SK-N-SH (cell line): ENCODE data around the gene NODAL. TPM values are rescaled to one million over a fixed set of nuclear protein-coding genes. Genes with fewer than 3 reads are reported as not detected.

Source experiments
- CTCF ChIA-PET: fragments of 300-600, 350-600 bp; formaldehyde crosslinking; extraction: SDS; loops from one replicate; lab custom pipeline; 2021; lab: Yijun Ruan, JAX
- POLR2A ChIA-PET: fragments of 350-600 bp; sonication (Branson Sonifier 250); formaldehyde crosslinking; extraction: SDS; loops from one replicate; lab custom pipeline; 2020; ENCODE audit warnings: antibody characterized with exemption, inconsistent platforms; lab: Yijun Ruan, JAX
- DNase-seq: peaks from one replicate; pipeline ENCODE4 v3.0.0; 2012
- H2AFZ ChIP-seq: fragments of 200-600 bp; sonication (generic); 2 replicates; pipeline ENCODE4 v1.8.1; 2016; ENCODE audit warnings: antibody characterized with exemption, mild to moderate bottlenecking, low read depth
- H3F3A ChIP-seq: fragments of 200-600 bp; sonication (generic); replicated peaks from 2 replicates; pipeline ENCODE3; 2016; ENCODE audit warnings: antibody characterized with exemption, mild to moderate bottlenecking; ENCODE audit not compliant: insufficient read depth
- H3K27ac ChIP-seq, 2 experiments: fragments of 200-500 bp in 1 of 2; fragments of 200-600 bp in 1 of 2; sonication (Bioruptor generic) in 1 of 2; sonication (generic), shearing (Covaris generic) in 1 of 2; 2 replicates each; pipeline versions ENCODE4 v1.5.1 to v1.6.1; 2014 to 2016; ENCODE audit warnings: low read depth in 2 of 2, inconsistent platforms in 1 of 2, low read length in 1 of 2, mild to moderate bottlenecking in 1 of 2, mixed read lengths in 1 of 2
- H3K27me3 ChIP-seq: fragments of 200-600 bp; sonication (generic), shearing (Covaris generic); 2 replicates; pipeline ENCODE4 v1.6.1; 2016; ENCODE audit warnings: mixed run types; ENCODE audit not compliant: insufficient read depth
- H3K36me3 ChIP-seq, 2 experiments: fragments of 200-500 bp in 1 of 2; fragments of 200-600 bp in 1 of 2; sonication (Bioruptor generic) in 1 of 2; sonication (generic) in 1 of 2; replicated peaks in 1 of 2; 2 replicates each; pipeline versions ENCODE3 to v1.5.1; 2014 to 2016; ENCODE audit warnings: low read length in 1 of 2, mild to moderate bottlenecking in 1 of 2; ENCODE audit not compliant: insufficient read depth in 2 of 2, control insufficient read depth in 1 of 2
- H3K4me1 ChIP-seq, 2 experiments: fragments of 200-500 bp in 1 of 2; fragments of 200-600 bp in 1 of 2; sonication (Bioruptor generic) in 1 of 2; sonication (generic), shearing (Covaris generic) in 1 of 2; 2 replicates each; pipeline versions ENCODE4 v1.5.1 to v1.6.1; 2014 to 2016; ENCODE audit warnings: low read depth in 1 of 2, low read length in 1 of 2, mixed run types in 1 of 2; ENCODE audit not compliant: insufficient read depth in 2 of 2, control insufficient read depth in 1 of 2
- H3K4me2 ChIP-seq: fragments of 200-600 bp; sonication (generic), shearing (Covaris generic); 2 replicates; pipeline ENCODE4 v1.6.1; 2017; ENCODE audit warnings: mixed run types
- H3K4me3 ChIP-seq, 2 experiments: fragments of 200-500 bp in 1 of 2; fragments of 200-600 bp in 1 of 2; sonication (Bioruptor generic) in 1 of 2; sonication (generic), shearing (Covaris generic) in 1 of 2; 2 replicates each; pipeline versions ENCODE4 v1.5.1 to v1.8.1; 2014 to 2016; ENCODE audit warnings: low read depth in 2 of 2, inconsistent platforms in 1 of 2, low read length in 1 of 2, mild to moderate bottlenecking in 1 of 2, mixed read lengths in 1 of 2, moderate library complexity in 1 of 2
- H3K79me2 ChIP-seq: fragments of 200-600 bp; sonication (generic); 2 replicates; pipeline ENCODE4 v1.8.1; 2017; ENCODE audit warnings: mild to moderate bottlenecking; ENCODE audit not compliant: insufficient read depth
- H3K9ac ChIP-seq: fragments of 200-600 bp; sonication (generic); 2 replicates; pipeline ENCODE4 v1.6.1; 2017; ENCODE audit warnings: mixed run types
- H3K9me2 ChIP-seq: fragments of 200-600 bp; sonication (generic); 2 replicates; pipeline ENCODE4 v1.6.1; 2017; ENCODE audit warnings: mixed run types
- H3K9me3 ChIP-seq: fragments of 200-600 bp; sonication (generic); 2 replicates; pipeline ENCODE4 v1.6.1; 2017; ENCODE audit warnings: mixed run types, mild to moderate bottlenecking, moderate library complexity
- H4K20me1 ChIP-seq: fragments of 200-600 bp; sonication (generic); 2 replicates; pipeline ENCODE4 v1.6.1; 2017; ENCODE audit warnings: mild to moderate bottlenecking, mixed run types; ENCODE audit not compliant: insufficient read depth
- CHD2 ChIP-seq: fragments of 150-350 bp; IDR thresholded peaks from 2 replicates; pipeline ENCODE4 v1.6.1; 2018; ENCODE audit warnings: low read length; ENCODE audit not compliant: partially characterized antibody
- ELF1 ChIP-seq: IDR thresholded peaks from 2 replicates; pipeline ENCODE4 v1.4.0; 2012
- FOXJ3 ChIP-seq: sonication (generic); formaldehyde crosslinking; IDR thresholded peaks from 2 replicates; pipeline ENCODE4 v1.5.1; 2020; ENCODE audit warnings: mild to moderate bottlenecking, missing genetic modification reagents
- FOXM1 ChIP-seq: IDR thresholded peaks from 2 replicates; pipeline ENCODE4 v1.4.0; 2012; ENCODE audit warnings: low read depth, mild to moderate bottlenecking
- GABPA ChIP-seq: IDR thresholded peaks from 2 replicates; pipeline ENCODE4 v1.4.0; 2012; ENCODE audit warnings: low read depth, mild to moderate bottlenecking
- GATA2 ChIP-seq: sonication (generic); formaldehyde crosslinking; IDR thresholded peaks from 2 replicates; pipeline ENCODE4 v1.5.0; 2020; ENCODE audit warnings: mild to moderate bottlenecking, missing genetic modification reagents
- IRF3 ChIP-seq: fragments of 150-350 bp; IDR thresholded peaks from 2 replicates; pipeline ENCODE4 v1.6.1; 2016; ENCODE audit warnings: mild to moderate bottlenecking, low read depth, low read length
- NFIC ChIP-seq: IDR thresholded peaks from 2 replicates; pipeline ENCODE4 v1.4.0; 2012; ENCODE audit warnings: borderline replicate concordance
- RCOR1 ChIP-seq: fragments of 150-350 bp; IDR thresholded peaks from 2 replicates; pipeline ENCODE4 v1.6.1; 2017; ENCODE audit warnings: antibody characterized with exemption, low read length
- REST ChIP-seq: IDR thresholded peaks from 2 replicates; pipeline ENCODE4 v1.6.1; 2012; ENCODE audit warnings: mild to moderate bottlenecking, low read depth, low read length, moderate library complexity
- RFX5 ChIP-seq: IDR thresholded peaks from 2 replicates; pipeline ENCODE4 v1.6.1; 2012; ENCODE audit warnings: mild to moderate bottlenecking, improper control_type of control experiment, low read length
- RXRA ChIP-seq: IDR thresholded peaks from 2 replicates; pipeline ENCODE4 v1.4.0; 2012; ENCODE audit warnings: low read depth, mild to moderate bottlenecking, borderline replicate concordance
- SIN3A ChIP-seq: IDR thresholded peaks from 2 replicates; pipeline ENCODE4 v1.6.1; 2012; ENCODE audit warnings: low read depth, mild to moderate bottlenecking, low read length, moderate library complexity, borderline replicate concordance
- TCF12 ChIP-seq: IDR thresholded peaks from 2 replicates; pipeline ENCODE4 v1.4.0; 2012
- TEAD4 ChIP-seq: IDR thresholded peaks from 2 replicates; pipeline ENCODE4 v1.4.0; 2012; ENCODE audit warnings: mild to moderate bottlenecking, borderline replicate concordance; ENCODE audit not compliant: insufficient read depth
- USF2 ChIP-seq: fragments of 150-350 bp; IDR thresholded peaks from 2 replicates; pipeline ENCODE4 v1.6.1; 2017; ENCODE audit warnings: antibody characterized with exemption, low read length, low read depth, borderline replicate concordance
- ZBTB33 ChIP-seq: IDR thresholded peaks from 2 replicates; pipeline ENCODE4 v1.4.0; 2012; ENCODE audit warnings: low read depth, borderline replicate concordance
- WGBS: methylation state at CpG from one replicate; pipeline ENCODE4 v1.1.6; 2017; ENCODE audit warnings: low lambda C conversion rate; 5-methylcytosine and 5-hydroxymethylcytosine counted together
- polyA plus RNA-seq, 3 experiments: library from polyadenylated mRNA; depleted of rRNA; stranded (reverse); fragments of >200 nt; gene quantifications; 2 replicates each; pipeline ENCODE4 v1.2.3, GENCODE V29; 2012

The NODAL gene
- polyA plus RNA-seq, 1 of the 3 experiments (the other 2 are of a cell fraction), result not detected

- H3K9me3 ChIP-seq, result no peaks in the 10 kb centered on the region
- H3K4me1 ChIP-seq, result peaks cover 0 to 16% of the 10 kb centered on the region in 2 experiments; a peak in 1 of 4 replicates
- no peaks in the 10 kb centered on the region for H3K9me2 ChIP-seq
- H3K79me2 ChIP-seq, result no peaks in the 10 kb centered on the region
- peaks cover 15% of the 10 kb centered on the region; the same call in 1 of the 2 replicates for H3K27me3 ChIP-seq
- no peak for TF ChIP-seq SIN3A
- TF ChIP-seq TEAD4, result no peak
- no peak for TF ChIP-seq GATA2 (CRISPR knock-in tag)
- TF ChIP-seq GABPA, result no peak
- TF ChIP-seq FOXJ3 (CRISPR knock-in tag), result no peak
- TF ChIP-seq TCF12, result no peak
- no peak for TF ChIP-seq IRF3
- TF ChIP-seq RXRA, result no peak
- no peak for TF ChIP-seq REST
- no peak for TF ChIP-seq FOXM1
- TF ChIP-seq, all 33 proteins: peak for 0
- no peak overlapping the region for H3K9ac ChIP-seq
- ChIA-PET CTCF (interaction anchor here (0.9 to 1.2 kb wide), 5 partner anchors 9 to 74 kb away, joined by 3 to 4 read pairs (median 3); no protein-coding TSS in a partner anchor), POLR2A (interaction anchor here (1.0 kb wide), 1 partner anchor 45 kb away, joined by 3 read pairs; no protein-coding TSS in a partner anchor)
- H3F3A ChIP-seq, result no peaks in the 10 kb centered on the region
- 60% methylated on average over 1 of the region's 3 CpGs for WGBS
- no peaks in the 10 kb centered on the region for H3K36me3 ChIP-seq
- no peak overlapping the region for H3K4me3 ChIP-seq
- H4K20me1 ChIP-seq, result no peaks in the 10 kb centered on the region
- H2AFZ ChIP-seq, result no peak overlapping the region
- no peak overlapping the region for H3K4me2 ChIP-seq
- DNase-seq, result no peak
- no peak overlapping the region for H3K27ac ChIP-seq
These were observed 25.5 kb upstream of the NODAL start for GRCh38 chr10:70466951-70467350.

- Histone ChIP-seq H4K20me1 (no peaks in the 10 kb centered on the region), H3K9me2 (no peaks in the 10 kb centered on the region), H3K4me1 (peaks cover 0 to 13% of the 10 kb centered on the region in 2 experiments; a peak in 1 of 4 replicates), H3F3A (no peaks in the 10 kb centered on the region), H3K4me3 (no peak overlapping the region), H3K36me3 (no peaks in the 10 kb centered on the region), H3K27ac (no peak overlapping the region), H3K9me3 (no peaks in the 10 kb centered on the region), H3K4me2 (no peak overlapping the region), H3K27me3 (peaks cover 15% of the 10 kb centered on the region; the same call in 1 of the 2 replicates), H3K9ac (no peak overlapping the region), H2AFZ (no peak overlapping the region), H3K79me2 (no peaks in the 10 kb centered on the region)
- DNase-seq, result no peak
- ChIA-PET POLR2A (interaction anchor here (1.0 kb wide), 1 partner anchor 46 kb away, joined by 3 read pairs; no protein-coding TSS in a partner anchor), CTCF (interaction anchor here (0.9 to 1.4 kb wide), 5 partner anchors 10 to 77 kb away, joined by 3 to 4 read pairs (median 3); no protein-coding TSS in a partner anchor)
- TF ChIP-seq RFX5, result no peak
- TF ChIP-seq USF2, result no peak
- no peak for TF ChIP-seq NFIC
- TF ChIP-seq ELF1, result no peak
- TF ChIP-seq RCOR1, result no peak
- no peak for TF ChIP-seq ZBTB33
- no peak for TF ChIP-seq CHD2
- 60% methylated on average over 2 of the region's 2 CpGs for WGBS
These were observed 24.4 kb upstream of the NODAL start for GRCh38 chr10:70465832-70466231.
